ENCODE results near the gene PIPOX.

PIPOX gene, protein sequence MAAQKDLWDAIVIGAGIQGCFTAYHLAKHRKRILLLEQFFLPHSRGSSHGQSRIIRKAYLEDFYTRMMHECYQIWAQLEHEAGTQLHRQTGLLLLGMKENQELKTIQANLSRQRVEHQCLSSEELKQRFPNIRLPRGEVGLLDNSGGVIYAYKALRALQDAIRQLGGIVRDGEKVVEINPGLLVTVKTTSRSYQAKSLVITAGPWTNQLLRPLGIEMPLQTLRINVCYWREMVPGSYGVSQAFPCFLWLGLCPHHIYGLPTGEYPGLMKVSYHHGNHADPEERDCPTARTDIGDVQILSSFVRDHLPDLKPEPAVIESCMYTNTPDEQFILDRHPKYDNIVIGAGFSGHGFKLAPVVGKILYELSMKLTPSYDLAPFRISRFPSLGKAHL

DNA sequence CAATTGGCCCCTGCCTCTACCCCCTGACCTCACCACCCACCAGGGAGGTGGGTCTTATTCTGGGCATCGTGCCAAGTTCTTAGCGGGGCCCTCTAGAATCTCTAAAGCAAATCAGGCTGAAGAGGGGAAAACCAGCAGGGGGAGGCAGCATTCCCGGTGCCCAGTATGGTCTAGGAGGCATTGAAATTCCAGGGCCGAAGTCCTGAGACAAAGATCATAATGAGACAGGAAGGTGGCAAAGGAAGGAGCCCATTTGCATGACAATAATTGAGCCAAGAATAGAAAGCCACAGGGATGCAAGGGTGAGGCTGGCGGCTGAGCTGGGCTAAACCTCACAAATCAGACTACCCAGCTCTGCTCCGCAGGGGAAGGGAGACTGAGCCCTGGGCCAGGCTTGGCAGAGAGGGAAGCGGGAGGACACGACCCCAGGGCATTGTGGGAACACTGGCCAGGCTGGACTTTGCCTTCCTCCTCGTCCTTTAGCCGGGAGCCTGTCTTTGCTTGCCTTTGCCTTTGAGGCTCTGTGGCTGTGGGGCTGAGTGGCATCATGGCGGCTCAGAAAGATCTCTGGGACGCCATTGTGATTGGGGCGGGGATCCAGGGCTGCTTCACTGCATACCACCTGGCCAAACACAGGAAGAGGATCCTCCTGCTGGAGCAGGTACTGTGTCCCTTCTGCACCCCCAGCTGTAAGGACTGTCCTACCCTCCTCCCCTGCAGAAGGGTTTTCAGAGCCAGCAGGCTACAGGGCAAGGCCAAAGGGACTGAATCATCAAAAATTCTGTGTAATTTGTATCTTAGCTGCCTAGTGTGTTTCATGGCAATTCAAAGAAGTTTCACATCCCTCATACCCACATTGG is at the start of gene PIPOX:
Gene PIPOX, plus strand, starts transcription at position 463 of the 860 bp plus-strand sequence. Its CDS starts 85 bp downstream, at position 548.
- TF ChIP-seq, protein P1, sequence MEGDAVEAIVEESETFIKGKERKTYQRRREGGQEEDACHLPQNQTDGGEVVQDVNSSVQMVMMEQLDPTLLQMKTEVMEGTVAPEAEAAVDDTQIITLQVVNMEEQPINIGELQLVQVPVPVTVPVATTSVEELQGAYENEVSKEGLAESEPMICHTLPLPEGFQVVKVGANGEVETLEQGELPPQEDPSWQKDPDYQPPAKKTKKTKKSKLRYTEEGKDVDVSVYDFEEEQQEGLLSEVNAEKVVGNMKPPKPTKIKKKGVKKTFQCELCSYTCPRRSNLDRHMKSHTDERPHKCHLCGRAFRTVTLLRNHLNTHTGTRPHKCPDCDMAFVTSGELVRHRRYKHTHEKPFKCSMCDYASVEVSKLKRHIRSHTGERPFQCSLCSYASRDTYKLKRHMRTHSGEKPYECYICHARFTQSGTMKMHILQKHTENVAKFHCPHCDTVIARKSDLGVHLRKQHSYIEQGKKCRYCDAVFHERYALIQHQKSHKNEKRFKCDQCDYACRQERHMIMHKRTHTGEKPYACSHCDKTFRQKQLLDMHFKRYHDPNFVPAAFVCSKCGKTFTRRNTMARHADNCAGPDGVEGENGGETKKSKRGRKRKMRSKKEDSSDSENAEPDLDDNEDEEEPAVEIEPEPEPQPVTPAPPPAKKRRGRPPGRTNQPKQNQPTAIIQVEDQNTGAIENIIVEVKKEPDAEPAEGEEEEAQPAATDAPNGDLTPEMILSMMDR (IDR thresholded peaks at IDR 0.05) = no peak
- no peaks in the 10 kb centered on the region for H3K36me3 ChIP-seq
- H3K27me3 ChIP-seq = peaks cover 18% of the 10 kb centered on the region
- H3K4me1 ChIP-seq (ENCODE audit: control insufficient read depth in 1 of 2, insufficient read depth in 1 of 2, low read depth in 1 of 2, low read length in 1 of 2) = no peaks in the 10 kb centered on the region
- no peak within 1 kb of the TSS for H3K4me3 ChIP-seq (ENCODE audit: low read depth in 1 of 2, low read length in 1 of 2)
- H3K9me3 ChIP-seq = no peaks in the 10 kb centered on the region
- H3K27ac ChIP-seq = no peak within 1 kb of the TSS

DNA sequence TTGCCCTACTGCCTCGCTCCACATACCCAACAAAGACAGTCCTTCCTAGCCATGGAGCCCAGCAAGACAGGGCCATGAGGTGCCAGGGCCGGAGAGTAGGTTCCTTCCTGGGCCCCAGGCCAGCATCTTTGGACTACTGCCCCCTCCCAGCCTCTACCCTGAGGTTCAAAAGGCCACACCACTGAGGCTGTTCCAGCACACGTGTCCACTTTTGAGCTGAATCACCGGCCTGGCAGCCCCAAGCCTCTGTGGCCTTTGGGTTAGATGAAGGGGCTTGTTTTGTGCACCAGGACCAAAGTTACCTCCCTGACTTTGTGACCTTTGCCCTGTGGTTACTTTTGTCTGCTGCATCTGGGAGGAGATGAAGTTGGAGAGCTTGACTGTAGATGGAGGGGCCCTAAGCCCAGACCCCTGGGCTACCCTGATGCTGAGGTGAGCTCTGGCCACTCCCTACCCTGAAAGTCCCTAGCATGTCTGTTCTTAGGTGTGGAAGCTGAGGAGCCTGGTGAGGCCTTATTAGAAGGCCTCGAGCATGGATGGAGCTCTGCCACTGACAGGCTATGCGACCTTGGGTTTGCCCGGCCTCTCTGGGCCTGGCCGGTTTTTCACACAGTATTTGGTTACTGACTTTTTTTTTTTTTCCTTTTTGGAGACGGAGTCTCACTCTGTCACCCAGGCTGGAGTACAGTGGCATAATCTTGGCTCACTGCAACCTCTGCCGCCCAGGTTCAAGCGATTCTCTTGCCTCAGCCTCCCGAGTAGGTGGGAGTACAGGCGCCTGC is 49.1 kb upstream of the PIPOX start:
- no peak overlapping the region for H3K4me3 ChIP-seq (ENCODE audit: low read depth in 1 of 2, low read length in 1 of 2)
- H3K36me3 ChIP-seq = no peaks in the 10 kb centered on the region
- TF ChIP-seq, protein P1 (IDR thresholded peaks at IDR 0.05) = no peak
- peaks cover 31% of the 10 kb centered on the region for H3K27me3 ChIP-seq
- no peaks in the 10 kb centered on the region for H3K4me1 ChIP-seq (ENCODE audit: control insufficient read depth in 1 of 2, insufficient read depth in 1 of 2, low read depth in 1 of 2, low read length in 1 of 2)
- no peak overlapping the region for H3K27ac ChIP-seq
- no peaks in the 10 kb centered on the region for H3K9me3 ChIP-seq

DNA sequence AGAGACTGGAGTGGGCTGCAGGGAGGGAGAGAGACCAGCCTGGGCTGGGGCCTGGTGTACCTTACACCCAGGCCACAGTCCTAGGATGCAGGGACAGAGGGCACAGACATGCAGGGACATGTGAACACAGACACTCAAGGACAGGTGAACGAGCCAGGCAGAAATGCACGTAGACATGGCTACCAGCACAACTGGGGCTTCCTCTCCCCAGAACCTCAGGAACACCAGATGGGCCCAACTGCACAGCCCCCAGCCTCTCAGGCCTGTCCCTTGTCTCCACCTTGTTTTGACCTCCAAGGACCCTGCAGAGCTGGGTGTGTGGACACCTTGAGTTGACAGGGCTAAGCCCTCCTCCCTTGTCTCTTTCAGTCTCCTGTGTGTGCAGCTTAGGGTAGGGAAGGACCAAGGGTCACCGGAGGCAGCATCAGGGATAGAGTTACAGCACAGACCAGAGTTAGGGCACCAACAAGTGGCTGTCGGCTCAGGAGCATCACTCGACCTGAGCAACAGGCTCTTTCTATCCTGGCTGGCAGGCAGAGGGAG is 46.3 kb upstream of the PIPOX start:
- peaks cover 42% of the 10 kb centered on the region for H3K27me3 ChIP-seq
- TF ChIP-seq, protein P1 (IDR thresholded peaks at IDR 0.05) = no peak
- H3K9me3 ChIP-seq = no peaks in the 10 kb centered on the region
- no peak overlapping the region for H3K4me3 ChIP-seq (ENCODE audit: low read depth in 1 of 2, low read length in 1 of 2)
- H3K36me3 ChIP-seq = no peaks in the 10 kb centered on the region
- no peaks in the 10 kb centered on the region for H3K4me1 ChIP-seq (ENCODE audit: control insufficient read depth in 1 of 2, insufficient read depth in 1 of 2, low read depth in 1 of 2, low read length in 1 of 2)
- H3K27ac ChIP-seq = no peak overlapping the region

DNA sequence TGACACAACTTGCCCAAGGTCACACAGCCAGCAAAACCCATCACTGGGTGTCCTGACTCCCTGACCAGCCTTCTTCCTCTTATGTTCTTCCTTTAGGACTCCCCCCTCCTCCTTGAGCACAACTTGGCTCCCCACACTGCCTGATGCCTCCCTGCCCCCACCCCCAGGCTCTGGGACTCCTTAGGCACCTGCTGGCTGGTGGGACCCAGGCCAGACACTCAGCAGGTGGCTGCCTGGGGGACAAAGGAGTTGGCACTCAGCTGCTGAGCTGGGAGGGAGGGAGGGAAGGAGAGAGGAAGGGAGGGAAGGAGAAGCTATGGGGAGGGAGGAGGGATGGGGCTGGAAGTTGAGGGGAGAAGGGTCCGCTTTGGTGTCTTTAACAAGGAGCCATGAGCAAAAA is 45.1 kb upstream of the PIPOX start:
- Histone ChIP-seq H3K27ac (no peak overlapping the region), H3K36me3 (no peaks in the 10 kb centered on the region), H3K4me3 (ENCODE audit: low read depth in 1 of 2, low read length in 1 of 2) (no peak overlapping the region), H3K9me3 (no peaks in the 10 kb centered on the region), H3K27me3 (peaks cover 54% of the 10 kb centered on the region), H3K4me1 (ENCODE audit: control insufficient read depth in 1 of 2, insufficient read depth in 1 of 2, low read depth in 1 of 2, low read length in 1 of 2) (no peaks in the 10 kb centered on the region)
- TF ChIP-seq, protein P1 (IDR thresholded peaks at IDR 0.05) = no peak

DNA sequence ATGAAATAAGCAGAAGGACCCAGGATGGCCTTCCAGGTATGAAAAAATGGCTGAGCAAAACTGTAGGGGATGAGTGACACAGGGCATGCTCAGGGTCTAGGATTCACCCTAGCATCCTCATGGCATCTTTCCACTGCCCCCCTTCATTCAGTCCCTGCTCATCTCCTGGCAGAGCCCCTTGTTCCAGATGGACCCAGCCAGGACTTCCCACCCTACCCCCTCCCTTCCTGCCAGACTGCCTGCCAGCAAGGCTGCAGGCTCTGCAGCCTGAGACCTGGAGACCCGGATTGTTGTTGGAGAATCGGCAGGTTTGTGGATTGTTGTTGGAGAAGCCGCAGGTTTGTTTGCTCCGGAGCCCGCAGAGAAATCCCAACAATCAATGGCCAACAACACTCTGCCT is 43.7 kb upstream of the PIPOX start:
- no peak overlapping the region for H3K4me3 ChIP-seq (ENCODE audit: low read depth in 1 of 2, low read length in 1 of 2)

More for the DNA sequence above, 43.7 kb upstream of the PIPOX start:
- Histone ChIP-seq H3K27ac (no peak overlapping the region), H3K27me3 (peaks cover 68% of the 10 kb centered on the region), H3K9me3 (no peaks in the 10 kb centered on the region), H3K4me1 (ENCODE audit: control insufficient read depth in 1 of 2, insufficient read depth in 1 of 2, low read depth in 1 of 2, low read length in 1 of 2) (no peaks in the 10 kb centered on the region), H3K36me3 (no peaks in the 10 kb centered on the region)
- TF ChIP-seq, protein P1 (IDR thresholded peaks at IDR 0.05) = no peak
